Body of pancreas (tissue), 4 donors: Measurements from ENCODE around the gene CDCA4. TPM values are rescaled to one million over a fixed set of nuclear protein-coding genes. Genes with fewer than 3 reads are reported as not detected.

Source experiments
- ATAC-seq: fragments of 150-250 bp; one replicate; pipeline ENCODE4 v1.9.1; 2016
- DNase-seq, 4 donors: peaks; one replicate each; pipeline ENCODE4 v3.0.0-alpha.2; 2019
- H3K27ac ChIP-seq, 4 donors: fragments of 200-600 bp; sonication (generic); 1 replicate in 3 of 4; 2 replicates in 1 of 4; pipeline versions ENCODE4 v1.5.1 to v1.6.1; 2016 to 2019; ENCODE audit warnings: mild to moderate bottlenecking in 1 of 4, mixed read lengths in 1 of 4, moderate library complexity in 1 of 4
- H3K27me3 ChIP-seq, 2 donors: fragments of 200-600 bp; sonication (generic); one replicate each; pipeline ENCODE4 v1.6.0; 2016; ENCODE audit warnings: mild to moderate bottlenecking in 1 of 2
- H3K36me3 ChIP-seq, 2 donors: fragments of 200-600 bp; sonication (generic); replicated peaks in 1 of 2; 2 replicates each; pipeline ENCODE4 v1.5.1; 2016; ENCODE audit warnings: low read depth in 2 of 2; ENCODE audit not compliant: insufficient read depth in 1 of 2
- H3K4me1 ChIP-seq: fragments of 200-600 bp; sonication (generic); one replicate; pipeline ENCODE4 v1.6.0; 2016
- H3K4me3 ChIP-seq, 2 donors: fragments of 200-600 bp; sonication (generic); 1 replicate in 1 of 2; 2 replicates in 1 of 2; pipeline ENCODE4 v1.5.1; 2016 to 2019
- H3K9me3 ChIP-seq, 3 donors: fragments of 200-600 bp; sonication (generic); 1 replicate in 2 of 3; 2 replicates in 1 of 3; pipeline ENCODE4 v1.5.1; 2016
- POLR2A ChIP-seq, 3 donors: fragments of 450-650 bp; IDR thresholded peaks; one replicate each; pipeline ENCODE4 v1.6.1; 2016; ENCODE audit warnings: antibody characterized with exemption in 3 of 3, mild to moderate bottlenecking in 2 of 3
- WGBS, 2 donors: methylation state at CpG; one replicate each; pipeline ENCODE4 v1.1.5; 2017; 5-methylcytosine and 5-hydroxymethylcytosine counted together
- intact Hi-C: fragments of 100-400 bp; cut with DNase I; formaldehyde crosslinking; loops from one replicate; pipeline ENCODE4 v1.15.1; 2023
- total RNA-seq, 2 donors: library from RNA; depleted of rRNA; stranded (reverse); fragments of >200 nt; gene quantifications; one replicate each; pipeline ENCODE4 v1.1.0, GENCODE V29; 2016
- TF ChIP-seq, protein P1 (sequence below), 7 experiments: fragments of 450-650 bp in 4 of 7; fragments of 200-600 bp in 3 of 7; sonication (generic) in 3 of 7; IDR thresholded peaks; one replicate each; pipeline ENCODE4 v1.5.1; 2016 to 2019; ENCODE audit warnings: antibody characterized with exemption in 7 of 7

The CDCA4 gene
- total RNA-seq, 2 donors from 2014 or later = 2.6 to 4.7 TPM

DNA sequence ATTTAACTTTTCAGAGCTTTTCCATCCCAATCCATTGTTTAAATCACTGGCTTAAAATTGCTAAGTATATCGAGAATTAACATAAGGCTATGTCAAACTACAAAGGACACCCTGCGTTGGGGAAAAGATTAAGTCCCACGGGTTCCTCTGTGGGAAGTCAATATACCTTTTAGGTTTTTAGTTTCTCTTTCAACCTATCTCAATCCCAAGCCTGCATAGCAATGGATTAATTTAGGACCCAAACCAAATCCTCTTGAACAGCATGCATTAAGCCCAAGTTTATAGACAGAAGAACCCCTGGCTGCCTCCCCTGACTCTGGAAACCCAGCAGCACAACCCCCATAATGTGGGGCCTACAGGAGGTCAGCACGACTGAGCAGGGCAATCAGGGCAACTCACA is 6.3 kb downstream of the CDCA4 start:
- no peaks in the 10 kb centered on the region for H3K27me3 ChIP-seq
- H3K27ac ChIP-seq = no peak overlapping the region
- TF ChIP-seq POLR2A (IDR thresholded peaks at IDR 0.05) = no peak
- TF ChIP-seq, protein P1, sequence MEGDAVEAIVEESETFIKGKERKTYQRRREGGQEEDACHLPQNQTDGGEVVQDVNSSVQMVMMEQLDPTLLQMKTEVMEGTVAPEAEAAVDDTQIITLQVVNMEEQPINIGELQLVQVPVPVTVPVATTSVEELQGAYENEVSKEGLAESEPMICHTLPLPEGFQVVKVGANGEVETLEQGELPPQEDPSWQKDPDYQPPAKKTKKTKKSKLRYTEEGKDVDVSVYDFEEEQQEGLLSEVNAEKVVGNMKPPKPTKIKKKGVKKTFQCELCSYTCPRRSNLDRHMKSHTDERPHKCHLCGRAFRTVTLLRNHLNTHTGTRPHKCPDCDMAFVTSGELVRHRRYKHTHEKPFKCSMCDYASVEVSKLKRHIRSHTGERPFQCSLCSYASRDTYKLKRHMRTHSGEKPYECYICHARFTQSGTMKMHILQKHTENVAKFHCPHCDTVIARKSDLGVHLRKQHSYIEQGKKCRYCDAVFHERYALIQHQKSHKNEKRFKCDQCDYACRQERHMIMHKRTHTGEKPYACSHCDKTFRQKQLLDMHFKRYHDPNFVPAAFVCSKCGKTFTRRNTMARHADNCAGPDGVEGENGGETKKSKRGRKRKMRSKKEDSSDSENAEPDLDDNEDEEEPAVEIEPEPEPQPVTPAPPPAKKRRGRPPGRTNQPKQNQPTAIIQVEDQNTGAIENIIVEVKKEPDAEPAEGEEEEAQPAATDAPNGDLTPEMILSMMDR (IDR thresholded peaks at IDR 0.05) = no peak
- no peak for DNase-seq
- peaks cover 0 to 6% of the 10 kb centered on the region in 2 donors for H3K36me3 ChIP-seq
- H3K4me3 ChIP-seq = no peak overlapping the region
- intact Hi-C loops = no loop called here
- 72 to 76% methylated on average over 4 of the region's 4 CpGs for WGBS, 2 donors
- no peaks in the 10 kb centered on the region for H3K9me3 ChIP-seq
- H3K4me1 ChIP-seq = peaks cover 14% of the 10 kb centered on the region
- ATAC-seq = no peak

DNA sequence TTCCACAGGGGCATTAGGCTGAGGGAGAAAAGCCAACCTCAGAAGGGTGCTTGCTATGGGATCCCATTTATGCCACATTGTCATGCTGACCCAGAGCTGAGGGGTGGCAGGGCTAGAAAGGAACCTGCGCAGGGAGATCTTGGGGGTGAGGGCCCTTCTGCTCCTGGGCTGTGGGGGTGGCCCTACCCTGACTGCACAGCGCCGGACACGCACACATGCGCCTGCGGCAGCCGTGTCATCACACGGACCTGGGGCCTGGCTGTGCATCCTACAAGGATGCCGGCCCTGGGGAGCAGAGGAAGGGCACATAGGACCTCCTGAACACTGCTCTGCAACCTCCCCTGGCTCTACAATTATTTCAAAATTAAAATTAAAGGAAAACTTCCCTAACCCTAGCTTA is 6.9 kb downstream of the CDCA4 start:
- DNase-seq = no peak
- 92 to 100% methylated on average over 1 to 9 of the region's 9 CpGs for WGBS, 2 donors
- intact Hi-C loops = no loop called here
- TF ChIP-seq, protein P1 (IDR thresholded peaks at IDR 0.05) = no peak
- no peak for TF ChIP-seq POLR2A (IDR thresholded peaks at IDR 0.05)
- H3K27me3 ChIP-seq = no peaks in the 10 kb centered on the region
- no peaks in the 10 kb centered on the region for H3K9me3 ChIP-seq
- ATAC-seq = no peak
- no peak overlapping the region for H3K4me3 ChIP-seq
- H3K4me1 ChIP-seq = peaks cover 8% of the 10 kb centered on the region
- no peak overlapping the region for H3K27ac ChIP-seq
- H3K36me3 ChIP-seq = peaks cover 0 to 6% of the 10 kb centered on the region in 2 donors

DNA sequence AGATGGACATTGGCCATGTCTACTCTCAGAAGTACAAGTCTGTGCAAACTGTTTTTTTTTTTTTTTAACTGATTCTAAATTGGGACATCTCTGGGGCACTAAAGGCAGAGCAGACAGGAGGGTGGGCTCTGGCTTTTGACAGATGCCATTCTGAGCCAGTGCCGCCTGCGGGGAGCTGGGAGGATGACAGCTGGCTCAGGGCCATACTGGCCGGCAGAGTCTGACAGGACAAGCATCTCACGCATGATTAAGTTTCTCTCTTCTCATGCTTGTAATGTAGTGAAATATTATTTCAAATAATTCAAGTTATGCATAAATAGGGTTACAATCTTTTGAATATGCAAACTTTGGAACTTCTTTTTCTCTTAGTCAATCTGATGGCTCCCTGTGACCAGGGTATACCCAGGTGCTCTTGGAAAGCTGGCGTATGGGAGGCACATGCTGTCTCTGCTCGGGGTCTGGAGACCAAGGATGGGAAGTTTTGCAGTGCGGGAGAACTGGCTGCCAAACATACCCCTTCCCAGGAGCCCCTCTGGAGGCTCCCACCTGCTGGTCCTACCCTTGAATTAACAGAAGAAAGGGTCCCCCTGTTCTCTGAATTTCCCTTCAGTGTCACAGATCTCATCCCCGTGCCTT is 7.6 kb downstream of the CDCA4 start:
- TF ChIP-seq POLR2A (IDR thresholded peaks at IDR 0.05) = no peak
- TF ChIP-seq, protein P1 (IDR thresholded peaks at IDR 0.05) = no peak
- DNase-seq (peak in 1 of 4 donors; percentile 35), ATAC-seq (no peak)
- H3K4me1 ChIP-seq = peaks cover 2% of the 10 kb centered on the region
- no peaks in the 10 kb centered on the region for H3K9me3 ChIP-seq
- no peak overlapping the region for H3K4me3 ChIP-seq
- no peak overlapping the region for H3K27ac ChIP-seq
- intact Hi-C loops = no loop called here
- H3K36me3 ChIP-seq = peaks cover 0 to 6% of the 10 kb centered on the region in 2 donors
- 49 to 55% methylated on average over 8 of the region's 8 CpGs for WGBS, 2 donors
- no peaks in the 10 kb centered on the region for H3K27me3 ChIP-seq

- WGBS, 2 donors = 68 to 83% methylated on average over 21 to 23 of the region's 23 CpGs
- no peak overlapping the region for H3K27ac ChIP-seq
- peak in 1 of 4 donors; percentile 30 for DNase-seq
- ATAC-seq = peak; percentile 49
- no peak for TF ChIP-seq POLR2A (IDR thresholded peaks at IDR 0.05)
- TF ChIP-seq, protein P1 (IDR thresholded peaks at IDR 0.05) = peak in 2 of 7 experiments; percentile 30 to 32
- no peaks in the 10 kb centered on the region for H3K27me3 ChIP-seq
- H3K4me1 ChIP-seq = no peaks in the 10 kb centered on the region
- no peaks in the 10 kb centered on the region for H3K9me3 ChIP-seq
- intact Hi-C loops = no loop called here
- H3K4me3 ChIP-seq = no peak overlapping the region
- H3K36me3 ChIP-seq = peaks cover 0 to 6% of the 10 kb centered on the region in 2 donors
Observed at GRCh38 chr14:105012171-105012985, 8.5 kb downstream of the CDCA4 start.
